Testis (tissue), 3 donors: ENCODE results near the gene MEX3B. TPM values are rescaled to one million over a fixed set of nuclear protein-coding genes. Genes with fewer than 3 reads are reported as not detected.
A peak's percentile ranks its signal among the peaks of the same experiment; 100 is the strongest.

Source experiments
- DNase-seq: peaks from one replicate; pipeline ENCODE4 v3.0.0-alpha.2; 2019
- H3K27ac ChIP-seq, 2 donors: fragments of 200-600 bp; sonication (generic); one replicate each; pipeline ENCODE4 v1.5.1; 2019
- H3K27me3 ChIP-seq: fragments of 200-600 bp; sonication (generic); one replicate; pipeline ENCODE4 v1.5.1; 2019
- H3K36me3 ChIP-seq: fragments of 200-600 bp; sonication (generic); one replicate; pipeline ENCODE4 v1.5.1; 2017; ENCODE audit warnings: low read depth; ENCODE audit errors: missing control alignments
- H3K4me1 ChIP-seq: fragments of 200-600 bp; sonication (generic); one replicate; pipeline ENCODE4 v1.5.1; 2019
- H3K4me3 ChIP-seq, 2 donors: fragments of 200-600 bp; sonication (generic); one replicate each; pipeline ENCODE4 v1.5.1; 2017 to 2019
- H3K9me3 ChIP-seq: fragments of 200-600 bp; sonication (generic); one replicate; pipeline ENCODE4 v1.5.1; 2017
- CTCF ChIP-seq, 3 experiments: fragments of 450-650 bp in 2 of 3; fragments of 200-600 bp in 1 of 3; sonication (generic) in 1 of 3; IDR thresholded peaks; one replicate each; pipeline ENCODE4 v1.5.1; 2016 to 2019; ENCODE audit warnings: antibody characterized with exemption in 3 of 3, mild to moderate bottlenecking in 2 of 3, moderate library complexity in 1 of 3
- POLR2A ChIP-seq: fragments of 450-650 bp; IDR thresholded peaks from one replicate; pipeline ENCODE4 v1.6.1; 2017; ENCODE audit warnings: antibody characterized with exemption, mild to moderate bottlenecking, moderate library complexity
- WGBS, 2 donors: methylation state at CpG; one replicate each; pipeline ENCODE4 v1.1.5; 2018; 5-methylcytosine and 5-hydroxymethylcytosine counted together
- intact Hi-C: fragments of 100-400 bp; cut with DNase I; formaldehyde crosslinking; loops from one replicate; pipeline ENCODE4 v1.15.1; 2023; ENCODE audit warnings: low total_unique reads
- polyA plus RNA-seq: library from polyadenylated mRNA; stranded (reverse); fragments of 350-450 nt; fragmentation: Illumina TruSeq; extraction: RNeasy Lipid Tissue Mini Kit (QIAGEN cat#74804); gene quantifications from one replicate; pipeline ENCODE4 v1.2.3, GENCODE V29; 2014; ENCODE audit warnings: low read depth, low replicate concordance; ENCODE audit not compliant: insufficient read depth
- total RNA-seq, 2 donors: library from RNA; depleted of rRNA; stranded (reverse); fragments of >200 nt; gene quantifications; one replicate each; pipeline ENCODE4 v1.2.3, GENCODE V29; 2016

The MEX3B gene
- total and polyA plus RNA-seq, 3 donors from 2014 or later: 55.3 to 109 (median 82.1) TPM

GRCh38 chr15:82043796-82044372 lies 1.9 kb downstream of the MEX3B start:
- DNase-seq: no peak
- H3K36me3 ChIP-seq: no peaks in the 10 kb centered on the region
- peak overlapping the region; percentile 85 to 97 for H3K27ac ChIP-seq
- H3K9me3 ChIP-seq: no peaks in the 10 kb centered on the region
- no peaks in the 10 kb centered on the region for H3K27me3 ChIP-seq
- H3K4me3 ChIP-seq: peak overlapping the region; percentile 84 to 93
- intact Hi-C loops: no loop called here
- no peak for TF ChIP-seq POLR2A
- no peak for TF ChIP-seq CTCF (IDR thresholded peaks at IDR 0.05)
- peaks cover 32% of the 10 kb centered on the region for H3K4me1 ChIP-seq
- 28 to 41% methylated on average over 12 to 48 of the region's 51 CpGs for WGBS, 2 donors

GRCh38 chr15:82043130-82043673 lies 2.6 kb downstream of the MEX3B start:
- intact Hi-C loops: no loop called here
- 48 to 61% methylated on average over 23 to 41 of the region's 47 CpGs for WGBS, 2 donors
- TF ChIP-seq CTCF (IDR thresholded peaks at IDR 0.05): no peak
- TF ChIP-seq POLR2A: no peak
- no peaks in the 10 kb centered on the region for H3K27me3 ChIP-seq
- H3K36me3 ChIP-seq: no peaks in the 10 kb centered on the region
- H3K4me3 ChIP-seq: peak overlapping the region; percentile 84 to 93
- H3K9me3 ChIP-seq: no peaks in the 10 kb centered on the region
- peak overlapping the region; percentile 85 to 97 for H3K27ac ChIP-seq
- H3K4me1 ChIP-seq: peaks cover 35% of the 10 kb centered on the region
- peak; percentile 39 for DNase-seq

GRCh38 chr15:82040862-82041261 lies 5.0 kb downstream of the MEX3B start:
- H3K4me3 ChIP-seq: no peak overlapping the region
- intact Hi-C loops: no loop called here
- WGBS, 2 donors: 60 to 61% methylated on average over 4 of the region's 4 CpGs
- H3K36me3 ChIP-seq: no peaks in the 10 kb centered on the region
- peak; percentile 41 for DNase-seq
- no peaks in the 10 kb centered on the region for H3K9me3 ChIP-seq
- TF ChIP-seq POLR2A (no peak), CTCF (IDR thresholded peaks at IDR 0.05) (no peak)
- H3K27me3 ChIP-seq: no peaks in the 10 kb centered on the region
- H3K4me1 ChIP-seq: peaks cover 35% of the 10 kb centered on the region
- H3K27ac ChIP-seq: peak overlapping the region; percentile 29 to 53

GRCh38 chr15:82040390-82040789 lies 5.4 kb downstream of the MEX3B start:
- Histone ChIP-seq H3K4me1 (peaks cover 35% of the 10 kb centered on the region), H3K36me3 (no peaks in the 10 kb centered on the region), H3K27ac (peak overlapping the region; percentile 29 to 53), H3K9me3 (no peaks in the 10 kb centered on the region), H3K4me3 (no peak overlapping the region), H3K27me3 (no peaks in the 10 kb centered on the region)
- intact Hi-C loops: no loop called here
- TF ChIP-seq POLR2A: no peak
- no peak for TF ChIP-seq CTCF (IDR thresholded peaks at IDR 0.05)
- WGBS, 2 donors: 23 to 39% methylated on average over 2 of the region's 2 CpGs
- DNase-seq: peak; percentile 66

- DNase-seq: no peak
- no peaks in the 10 kb centered on the region for H3K27me3 ChIP-seq
- TF ChIP-seq POLR2A: no peak
- TF ChIP-seq CTCF (IDR thresholded peaks at IDR 0.05): no peak
- H3K36me3 ChIP-seq: no peaks in the 10 kb centered on the region
- H3K27ac ChIP-seq: peak overlapping the region; percentile 53 to 55
- WGBS, 2 donors: 83 to 91% methylated on average over 7 of the region's 7 CpGs
- H3K9me3 ChIP-seq: no peaks in the 10 kb centered on the region
- intact Hi-C loops: no loop called here
- H3K4me1 ChIP-seq: peaks cover 35% of the 10 kb centered on the region
- no peak overlapping the region for H3K4me3 ChIP-seq
Observed at GRCh38 chr15:82039871-82040270, 5.9 kb downstream of the MEX3B start.
